GM21619 (cell line): ENCODE measurements around the gene PARP15.
"Not testable (repeated sequence)": the region's sequence is repeated elsewhere in the genome, so short reads cannot be mapped to it uniquely, and the experiment has no call there.

Experiments used
- ATAC-seq: cut with Tn5 transposase; IDR thresholded peaks from one replicate; pipeline ENCODE4 v1.9.1; 2021; ENCODE audit not compliant: unreplicated experiment

The PARP15 gene

GRCh38 chr3:122661633-122662032 is 84.2 kb downstream of the PARP15 start:
- no peak for ATAC-seq

GRCh38 chr3:122662505-122662904 is 85.1 kb downstream of the PARP15 start:
- no peak for ATAC-seq

GRCh38 chr3:122665226-122665786 is 87.9 kb downstream of the PARP15 start:
- ATAC-seq, result no peak

GRCh38 chr3:122665881-122666280 is 88.4 kb downstream of the PARP15 start:
- ATAC-seq, result no peak

- ATAC-seq, result peak; percentile 88
These were observed 91.7 kb downstream of the PARP15 start for GRCh38 chr3:122668930-122669730.

- no peak for ATAC-seq
These were observed 94.1 kb downstream of the PARP15 start for GRCh38 chr3:122671553-122671952.

GRCh38 chr3:122674339-122674738 is 96.9 kb downstream of the PARP15 start:
- ATAC-seq, result no peak

- no peak for ATAC-seq
These were observed 99.3 kb downstream of the PARP15 start for GRCh38 chr3:122676759-122677158.

GRCh38 chr3:122677216-122677615 is 99.8 kb downstream of the PARP15 start:
- no peak for ATAC-seq

GRCh38 chr3:122678506-122678905 is 101.1 kb downstream of the PARP15 start:
- ATAC-seq, result no peak

GRCh38 chr3:122679085-122679881 is 101.8 kb downstream of the PARP15 start:
- ATAC-seq, result no peak

- no peak for ATAC-seq
These were observed 102.5 kb downstream of the PARP15 start for GRCh38 chr3:122679882-122680474.

GRCh38 chr3:122680475-122681283 is 103.2 kb downstream of the PARP15 start, which contains the start of gene PARP14:
TSS of gene PARP14 (plus strand) at chr3:122680839. CDS start at chr3:122680884, 45 bp downstream.
- peak; percentile 50 for ATAC-seq

- ATAC-seq, result no peak
These were observed 104.0 kb downstream of the PARP15 start for GRCh38 chr3:122681284-122681973.

GRCh38 chr3:122681974-122682409 is 104.5 kb downstream of the PARP15 start:
- ATAC-seq, result no peak

GRCh38 chr3:122682778-122683411 is 105.4 kb downstream of the PARP15 start:
- ATAC-seq, result not testable (repeated sequence)

GRCh38 chr3:122687298-122687697 is 109.8 kb downstream of the PARP15 start:
- ATAC-seq, result no peak
